ENCODE measurements around the gene LIPA.

Gene LIPA

GRCh38 chr10:89238956-89239644 is 12.5 kb downstream of the LIPA start:
- DNase-seq, result no peak

GRCh38 chr10:89237849-89238248 is 13.7 kb downstream of the LIPA start:
- DNase-seq, result no peak

GRCh38 chr10:89236226-89236797 is 15.3 kb downstream of the LIPA start:
- no peak for DNase-seq

- peak in 1 of 2 donors; percentile 59 for DNase-seq
Observed at GRCh38 chr10:89235073-89235798, 16.3 kb downstream of the LIPA start.

- no peak for DNase-seq
Observed at GRCh38 chr10:89233033-89233432, 18.5 kb downstream of the LIPA start.

GRCh38 chr10:89228962-89229361 is 22.6 kb downstream of the LIPA start:
- DNase-seq, result no peak

- no peak for DNase-seq
Observed at GRCh38 chr10:89228146-89228545, 23.4 kb downstream of the LIPA start.

- DNase-seq, result no peak
Observed at GRCh38 chr10:89226891-89227290, 24.7 kb downstream of the LIPA start.

GRCh38 chr10:89224739-89225443 is 26.7 kb downstream of the LIPA start:
- DNase-seq, result no peak

GRCh38 chr10:89221919-89222318 is 29.7 kb downstream of the LIPA start:
- no peak for DNase-seq

GRCh38 chr10:89219513-89220218 is 31.9 kb downstream of the LIPA start:
- no peak for DNase-seq

GRCh38 chr10:89217057-89217990 is 34.3 kb downstream of the LIPA start:
- DNase-seq, result peak; percentile 54 to 75

GRCh38 chr10:89216056-89216455 is 35.5 kb downstream of the LIPA start:
- no peak for DNase-seq

- DNase-seq, result no peak
Observed at GRCh38 chr10:89215511-89215910, 36.1 kb downstream of the LIPA start.

- DNase-seq, result no peak
Observed at GRCh38 chr10:89214566-89215165, 36.9 kb downstream of the LIPA start.

- peak in 1 of 2 donors; percentile 65 for DNase-seq
Observed at GRCh38 chr10:89213191-89213808, 38.3 kb downstream of the LIPA start.

- DNase-seq, result no peak
Observed at GRCh38 chr10:89210794-89211425, 40.7 kb downstream of the LIPA start.

GRCh38 chr10:89209718-89210117 is 41.9 kb downstream of the LIPA start:
- DNase-seq, result no peak

GRCh38 chr10:89207801-89208551 is 43.6 kb downstream of the LIPA start:
- DNase-seq, result peak in 1 of 2 donors; percentile 13

Data from CD4-positive, alpha-beta T cell treated with Interleukin-4 for 1 hour (primary cell).